ENCODE data around the gene TIAM1. TPM values are rescaled to one million over a fixed set of nuclear protein-coding genes. Genes with fewer than 3 reads are reported as not detected.

The TIAM1 gene
- total and polyA plus RNA-seq, 2 of the 8 experiments (the other 6 are each of a cell fraction or from before 2014, with no cell fraction given) = 10.1 to 30.7 TPM

DNA sequence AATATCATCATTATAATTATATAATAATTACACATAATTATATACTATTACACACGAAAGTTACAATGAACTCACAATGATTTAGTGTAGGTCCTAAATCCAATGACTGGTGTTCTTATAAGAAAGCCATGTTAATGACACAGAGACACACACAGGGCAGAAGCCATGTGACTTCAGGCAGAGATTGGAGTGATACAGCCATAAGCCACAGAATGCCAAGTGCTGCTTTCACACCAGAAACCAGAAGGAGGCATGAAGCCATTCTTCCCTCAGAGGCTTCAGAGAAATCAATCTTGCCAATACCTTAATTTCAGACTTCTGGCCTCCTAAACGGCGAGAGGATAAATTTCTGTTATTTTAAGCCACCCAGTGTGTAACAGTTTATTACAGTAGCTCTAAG, 158.4 kb downstream of the TIAM1 start:
- no peak for DNase-seq (ENCODE audit: low read depth in 1 of 2, low spot score in 2 of 2)
- Histone ChIP-seq H3K4ac (replicated peaks; ENCODE audit: insufficient read length, low read depth, low read length) (no peak overlapping the region), H3K4me3 (ENCODE audit: extremely low read depth in 1 of 4, insufficient read depth in 2 of 4, low read depth in 3 of 4, low read length in 4 of 4) (no peak overlapping the region), H3K4me1 (replicated peaks in 1 of 4; ENCODE audit: control insufficient read depth in 3 of 4, insufficient read depth in 4 of 4, low read length in 3 of 4) (no peaks in the 10 kb centered on the region; a peak in 1 of 7 replicates), H2BK120ac (replicated peaks; ENCODE audit: low read depth, low read length) (no peak overlapping the region), H3K27me3 (replicated peaks in 1 of 4; ENCODE audit: control insufficient read depth in 3 of 4, extremely low read depth in 1 of 4, insufficient read depth in 3 of 4, low read length in 3 of 4) (peaks cover 0 to 1% (median 0%) of the 10 kb centered on the region in 4 experiments; a peak in 1 of 7 replicates), H2AK5ac (ENCODE audit: low read depth, low read length) (no peak overlapping the region), H3K23ac (ENCODE audit: insufficient read length) (no peak overlapping the region), H3K9ac (replicated peaks in 1 of 4; ENCODE audit: extremely low read depth in 1 of 4, low read depth in 3 of 4, low read length in 3 of 4) (no peak overlapping the region), H4K91ac (replicated peaks; ENCODE audit: insufficient read length, low read length) (no peak overlapping the region), H3K14ac (ENCODE audit: insufficient read length) (no peak overlapping the region), H2BK5ac (ENCODE audit: low read depth, low read length) (no peak overlapping the region), H3K36me3 (ENCODE audit: control insufficient read depth in 2 of 4, insufficient read depth in 4 of 4, low read length in 3 of 4) (no peaks in the 10 kb centered on the region), H3K79me2 (ENCODE audit: control insufficient read depth in 1 of 2, insufficient read depth in 2 of 2, low read length in 2 of 2) (no peaks in the 10 kb centered on the region), H3K79me1 (ENCODE audit: low read depth, low read length) (no peaks in the 10 kb centered on the region), H3K56ac (replicated peaks; ENCODE audit: insufficient read length, low read depth, low read length) (no peak overlapping the region), H2BK12ac (ENCODE audit: low read depth, low read length) (no peak overlapping the region), H4K20me1 (replicated peaks in 1 of 2; ENCODE audit: control insufficient read depth in 1 of 2, insufficient read depth in 2 of 2, low read length in 2 of 2) (no peaks in the 10 kb centered on the region), H3K23me2 (ENCODE audit: low read depth, low read length) (no peaks in the 10 kb centered on the region), H2BK20ac (ENCODE audit: low read length) (no peak overlapping the region), H3K27ac (ENCODE audit: low read depth, low read length) (no peak overlapping the region), H2AFZ (ENCODE audit: low read length) (no peak overlapping the region), H4K5ac (ENCODE audit: insufficient read length, low read depth, low read length) (no peak overlapping the region), H4K8ac (ENCODE audit: extremely low read depth, insufficient read depth, low read length) (no peak overlapping the region), H3K9me3 (ENCODE audit: insufficient read depth in 2 of 2, low read depth in 1 of 2, low read length in 1 of 2) (no peaks in the 10 kb centered on the region), H3K18ac (ENCODE audit: extremely low read depth, low read length) (no peak overlapping the region), H3K4me2 (ENCODE audit: insufficient read depth in 1 of 2, low read depth in 2 of 2, low read length in 2 of 2) (no peak overlapping the region), H2BK15ac (ENCODE audit: low read length) (no peak overlapping the region)
- ChIA-PET CTCF (ENCODE audit: partially characterized antibody) (interaction anchor here (0.7 to 1.2 kb wide), 3 partner anchors 15 to 86 kb away, joined by 3 to 5 read pairs (median 3); no protein-coding TSS in a partner anchor), POLR2A (ENCODE audit: partially characterized antibody) (no interaction called here)
- no peak for TF ChIP-seq EZH2 (IDR thresholded peaks at IDR 0.05; ENCODE audit: low read depth, low read length, severe bottlenecking)
- no peak for TF ChIP-seq BRCA1 (IDR thresholded peaks at IDR 0.05; ENCODE audit: low read depth, low read length)
- no peak for TF ChIP-seq EGR1 (IDR thresholded peaks at IDR 0.05; ENCODE audit: borderline replicate concordance, low read depth, low read length)
- no peak for TF ChIP-seq RFX5 (IDR thresholded peaks at IDR 0.05; ENCODE audit: borderline replicate concordance, low read depth, low read length)
- no peak for TF ChIP-seq CHD2 (IDR thresholded peaks at IDR 0.05; ENCODE audit: low read length)
- TF ChIP-seq, protein P1, sequence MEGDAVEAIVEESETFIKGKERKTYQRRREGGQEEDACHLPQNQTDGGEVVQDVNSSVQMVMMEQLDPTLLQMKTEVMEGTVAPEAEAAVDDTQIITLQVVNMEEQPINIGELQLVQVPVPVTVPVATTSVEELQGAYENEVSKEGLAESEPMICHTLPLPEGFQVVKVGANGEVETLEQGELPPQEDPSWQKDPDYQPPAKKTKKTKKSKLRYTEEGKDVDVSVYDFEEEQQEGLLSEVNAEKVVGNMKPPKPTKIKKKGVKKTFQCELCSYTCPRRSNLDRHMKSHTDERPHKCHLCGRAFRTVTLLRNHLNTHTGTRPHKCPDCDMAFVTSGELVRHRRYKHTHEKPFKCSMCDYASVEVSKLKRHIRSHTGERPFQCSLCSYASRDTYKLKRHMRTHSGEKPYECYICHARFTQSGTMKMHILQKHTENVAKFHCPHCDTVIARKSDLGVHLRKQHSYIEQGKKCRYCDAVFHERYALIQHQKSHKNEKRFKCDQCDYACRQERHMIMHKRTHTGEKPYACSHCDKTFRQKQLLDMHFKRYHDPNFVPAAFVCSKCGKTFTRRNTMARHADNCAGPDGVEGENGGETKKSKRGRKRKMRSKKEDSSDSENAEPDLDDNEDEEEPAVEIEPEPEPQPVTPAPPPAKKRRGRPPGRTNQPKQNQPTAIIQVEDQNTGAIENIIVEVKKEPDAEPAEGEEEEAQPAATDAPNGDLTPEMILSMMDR (IDR thresholded peaks at IDR 0.05; ENCODE audit: control extremely low read depth in 1 of 3, insufficient read depth in 1 of 3, low read depth in 1 of 3, low read length in 3 of 3) = no peak
- FAIRE-seq = no peak
- WGBS, 2 experiments (ENCODE audit: extremely low coverage in 1 of 2, insufficient coverage in 1 of 2, insufficient read length in 1 of 2, insufficient replicate concordance in 2 of 2, low coverage in 1 of 2, low lambda C conversion rate in 2 of 2, missing lambda C conversion rate in 1 of 2) = 91% methylated on average over 3 of the region's 3 CpGs; no CpG with 5 or more reads in 1 of the 2 experiments
